ENCODE results near the gene ADCY9. TPM values are rescaled to one million over a fixed set of nuclear protein-coding genes. Genes with fewer than 3 reads are reported as not detected.
A peak's percentile ranks its signal among the peaks of the same experiment; 100 is the strongest.

Gene ADCY9
- total and polyA plus RNA-seq, 12 donors: 11.5 to 57.6 (median 42.7) TPM

DNA sequence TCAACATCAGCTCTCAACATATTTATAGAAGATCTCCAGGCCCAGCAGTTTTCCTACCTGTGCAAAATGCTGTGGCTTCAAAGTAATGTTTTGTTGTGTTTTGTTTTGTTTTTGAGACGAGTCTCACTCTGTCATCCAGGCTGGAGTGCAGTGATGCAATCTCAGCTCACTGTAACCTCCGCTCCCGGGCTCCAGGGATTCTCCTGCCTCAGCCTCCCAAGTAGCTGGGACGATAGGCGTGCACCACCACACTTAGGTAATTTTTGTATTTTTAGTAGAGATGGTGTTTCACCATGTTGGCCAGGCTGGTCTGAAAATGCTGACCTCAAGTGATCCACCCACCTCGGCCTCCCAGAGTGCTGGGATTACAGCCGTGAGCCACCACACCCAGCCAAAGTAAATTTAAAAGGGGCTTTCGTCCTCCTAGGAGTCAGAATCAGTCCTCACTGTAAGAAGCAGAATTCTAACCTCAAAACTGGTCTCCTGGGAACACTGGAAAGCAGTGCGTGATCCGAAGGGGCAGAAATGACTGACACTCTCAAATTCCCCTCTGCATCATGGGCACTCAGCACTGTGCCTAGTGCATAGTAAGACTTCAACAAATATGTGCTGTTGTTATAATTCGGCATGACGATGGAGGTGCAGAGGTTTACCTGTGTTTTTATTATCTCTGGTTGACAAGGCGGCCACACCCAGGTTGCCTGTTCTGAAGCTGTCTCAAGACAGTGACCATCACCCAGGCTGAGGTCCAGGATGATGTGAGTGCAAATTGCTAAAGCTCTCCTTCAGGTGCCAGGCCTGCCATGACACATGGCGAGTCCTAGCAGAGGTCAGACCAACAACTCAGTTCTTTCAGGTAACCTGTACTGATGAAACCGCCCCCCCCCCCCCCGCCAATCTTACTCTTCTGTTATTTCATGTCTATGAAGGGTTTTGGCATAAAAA is 59.8 kb downstream of the ADCY9 start:
- H3K27me3 ChIP-seq: no peaks in the 10 kb centered on the region
- TF ChIP-seq, protein P1, sequence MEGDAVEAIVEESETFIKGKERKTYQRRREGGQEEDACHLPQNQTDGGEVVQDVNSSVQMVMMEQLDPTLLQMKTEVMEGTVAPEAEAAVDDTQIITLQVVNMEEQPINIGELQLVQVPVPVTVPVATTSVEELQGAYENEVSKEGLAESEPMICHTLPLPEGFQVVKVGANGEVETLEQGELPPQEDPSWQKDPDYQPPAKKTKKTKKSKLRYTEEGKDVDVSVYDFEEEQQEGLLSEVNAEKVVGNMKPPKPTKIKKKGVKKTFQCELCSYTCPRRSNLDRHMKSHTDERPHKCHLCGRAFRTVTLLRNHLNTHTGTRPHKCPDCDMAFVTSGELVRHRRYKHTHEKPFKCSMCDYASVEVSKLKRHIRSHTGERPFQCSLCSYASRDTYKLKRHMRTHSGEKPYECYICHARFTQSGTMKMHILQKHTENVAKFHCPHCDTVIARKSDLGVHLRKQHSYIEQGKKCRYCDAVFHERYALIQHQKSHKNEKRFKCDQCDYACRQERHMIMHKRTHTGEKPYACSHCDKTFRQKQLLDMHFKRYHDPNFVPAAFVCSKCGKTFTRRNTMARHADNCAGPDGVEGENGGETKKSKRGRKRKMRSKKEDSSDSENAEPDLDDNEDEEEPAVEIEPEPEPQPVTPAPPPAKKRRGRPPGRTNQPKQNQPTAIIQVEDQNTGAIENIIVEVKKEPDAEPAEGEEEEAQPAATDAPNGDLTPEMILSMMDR (IDR thresholded peaks at IDR 0.05): no peak
- 93 to 95% methylated on average over 16 of the region's 16 CpGs for WGBS, 2 donors
- no peaks in the 10 kb centered on the region for H3K36me3 ChIP-seq
- ATAC-seq (no peak), DNase-seq (no peak)
- H3K9me3 ChIP-seq: peaks cover 0 to 21% (median 6%) of the 10 kb centered on the region in 11 donors
- H3K4me1 ChIP-seq: peaks cover 3 to 43% (median 27%) of the 10 kb centered on the region in 9 donors
- no peak overlapping the region for H3K4me3 ChIP-seq
- intact Hi-C loops (cut with DNase I): no loop called here
- H3K27ac ChIP-seq: no peak overlapping the region

DNA sequence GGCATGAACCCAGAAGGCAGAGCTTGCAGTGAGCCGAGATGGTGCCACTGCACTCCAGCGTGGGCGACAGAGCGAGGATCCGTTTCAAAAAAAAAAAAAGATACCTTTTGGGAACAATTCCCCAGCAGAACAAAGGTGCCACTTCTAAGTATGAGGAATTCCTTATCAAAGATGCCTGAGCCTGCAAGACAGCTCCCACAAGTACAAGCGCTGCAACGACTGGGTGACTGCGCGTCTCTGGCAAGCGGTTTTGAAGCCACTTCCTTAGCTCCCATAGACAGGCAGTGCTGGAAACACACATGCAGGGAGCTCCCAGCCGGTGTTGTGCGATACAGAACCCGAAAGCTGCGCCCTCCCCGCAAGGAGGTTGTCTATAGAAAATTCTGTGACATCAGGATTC is 60.5 kb downstream of the ADCY9 start:
- Histone ChIP-seq H3K4me3 (no peak overlapping the region), H3K27me3 (no peaks in the 10 kb centered on the region), H3K9me3 (peaks cover 0 to 14% (median 1%) of the 10 kb centered on the region in 11 donors), H3K4me1 (peaks cover 3 to 45% (median 27%) of the 10 kb centered on the region in 9 donors), H3K36me3 (no peaks in the 10 kb centered on the region), H3K27ac (no peak overlapping the region)
- WGBS, 2 donors: 93 to 94% methylated on average over 15 of the region's 15 CpGs
- no peak for ATAC-seq
- DNase-seq: no peak
- intact Hi-C loops (cut with DNase I): no loop called here
- TF ChIP-seq, protein P1 (IDR thresholded peaks at IDR 0.05): no peak

DNA sequence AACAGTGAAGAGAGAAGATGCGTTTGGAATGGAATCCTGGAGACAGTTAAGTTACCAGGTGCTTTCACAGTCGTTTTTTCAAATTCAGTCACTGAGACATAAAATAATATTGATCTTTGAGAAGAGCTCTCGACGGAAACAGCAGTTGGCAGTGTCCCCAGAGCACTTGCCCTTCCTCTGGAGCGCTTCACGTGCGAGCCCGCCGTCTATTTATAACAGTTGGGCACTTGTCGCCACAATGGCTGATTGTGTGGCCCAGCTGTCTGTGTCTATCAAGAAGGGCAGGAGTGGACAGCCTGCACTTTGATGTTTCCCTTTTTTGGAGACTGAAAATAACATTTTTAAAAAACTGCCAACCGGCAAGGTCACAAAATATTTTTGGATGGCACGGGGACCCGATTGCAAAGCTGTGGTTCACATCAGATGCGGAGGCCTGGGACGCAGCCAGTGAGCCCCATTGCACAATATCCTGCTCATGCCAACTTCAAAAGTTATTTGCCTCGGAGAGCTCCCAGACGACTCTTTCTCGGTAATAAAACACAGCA is 62.9 kb downstream of the ADCY9 start:
- intact Hi-C loops (cut with DNase I): loop anchor here in 4 of 10 donors (5.0 kb wide), 2 partner anchors 39 to 59 kb away; no protein-coding TSS in a partner anchor
- Histone ChIP-seq H3K27ac (peak overlapping the region; percentile 42 to 86 (median 77)), H3K4me1 (peaks cover 3 to 38% (median 27%) of the 10 kb centered on the region in 9 donors)

More for the DNA sequence above, 62.9 kb downstream of the ADCY9 start:
- ATAC-seq: peak; percentile 78 to 95 (median 90)
- H3K4me3 ChIP-seq: peak overlapping the region in 8 of 10 donors; percentile 2 to 39 (median 26)
- H3K27me3 ChIP-seq: no peaks in the 10 kb centered on the region
- WGBS, 2 donors: 12 to 14% methylated on average over 18 of the region's 18 CpGs
- TF ChIP-seq, protein P1 (IDR thresholded peaks at IDR 0.05): no peak
- H3K9me3 ChIP-seq: no peaks in the 10 kb centered on the region
- peak; percentile 70 to 78 for DNase-seq
- no peaks in the 10 kb centered on the region for H3K36me3 ChIP-seq
